Testis (tissue), 2 donors: Measurements from ENCODE around the gene GTSE1.

Experiments used
- POLR2A ChIP-seq: fragments of 450-650 bp; IDR thresholded peaks from one replicate; pipeline ENCODE4 v1.6.1; 2017; ENCODE audit warnings: antibody characterized with exemption, mild to moderate bottlenecking, moderate library complexity
- TF ChIP-seq, protein P1 (sequence below), 3 experiments: fragments of 450-650 bp in 2 of 3; fragments of 200-600 bp in 1 of 3; sonication (generic) in 1 of 3; IDR thresholded peaks; one replicate each; pipeline ENCODE4 v1.5.1; 2016 to 2019; ENCODE audit warnings: antibody characterized with exemption in 3 of 3, mild to moderate bottlenecking in 2 of 3, moderate library complexity in 1 of 3

DNA sequence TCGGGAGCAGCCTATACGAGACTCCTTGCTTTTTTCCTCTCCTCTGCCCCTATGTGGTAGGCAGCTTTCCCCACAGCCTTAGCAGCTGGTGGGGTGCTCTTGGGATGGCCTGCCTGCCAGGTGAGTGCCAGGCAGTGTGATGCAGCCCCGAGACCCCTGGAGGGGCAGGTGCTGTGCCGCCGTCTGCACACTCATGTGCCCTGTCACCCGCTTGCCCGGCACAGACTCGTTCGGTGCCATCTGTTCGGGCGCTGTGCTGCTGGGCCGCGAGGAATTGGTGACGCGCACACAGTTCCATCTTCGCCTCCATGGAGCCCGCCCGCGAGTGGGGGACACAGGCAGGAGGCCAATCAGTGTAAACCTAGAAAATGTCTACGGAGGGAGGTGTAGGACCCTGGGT is 54.0 kb downstream of the GTSE1 start:
- TF ChIP-seq, protein P1, sequence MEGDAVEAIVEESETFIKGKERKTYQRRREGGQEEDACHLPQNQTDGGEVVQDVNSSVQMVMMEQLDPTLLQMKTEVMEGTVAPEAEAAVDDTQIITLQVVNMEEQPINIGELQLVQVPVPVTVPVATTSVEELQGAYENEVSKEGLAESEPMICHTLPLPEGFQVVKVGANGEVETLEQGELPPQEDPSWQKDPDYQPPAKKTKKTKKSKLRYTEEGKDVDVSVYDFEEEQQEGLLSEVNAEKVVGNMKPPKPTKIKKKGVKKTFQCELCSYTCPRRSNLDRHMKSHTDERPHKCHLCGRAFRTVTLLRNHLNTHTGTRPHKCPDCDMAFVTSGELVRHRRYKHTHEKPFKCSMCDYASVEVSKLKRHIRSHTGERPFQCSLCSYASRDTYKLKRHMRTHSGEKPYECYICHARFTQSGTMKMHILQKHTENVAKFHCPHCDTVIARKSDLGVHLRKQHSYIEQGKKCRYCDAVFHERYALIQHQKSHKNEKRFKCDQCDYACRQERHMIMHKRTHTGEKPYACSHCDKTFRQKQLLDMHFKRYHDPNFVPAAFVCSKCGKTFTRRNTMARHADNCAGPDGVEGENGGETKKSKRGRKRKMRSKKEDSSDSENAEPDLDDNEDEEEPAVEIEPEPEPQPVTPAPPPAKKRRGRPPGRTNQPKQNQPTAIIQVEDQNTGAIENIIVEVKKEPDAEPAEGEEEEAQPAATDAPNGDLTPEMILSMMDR (IDR thresholded peaks at IDR 0.05) = no peak
- TF ChIP-seq POLR2A = no peak
